ENCODE data around the gene PPARG.
"Not testable (repeated sequence)": the region's sequence is repeated elsewhere in the genome, so short reads cannot be mapped to it uniquely, and the experiment has no call there.

The PPARG gene

DNA sequence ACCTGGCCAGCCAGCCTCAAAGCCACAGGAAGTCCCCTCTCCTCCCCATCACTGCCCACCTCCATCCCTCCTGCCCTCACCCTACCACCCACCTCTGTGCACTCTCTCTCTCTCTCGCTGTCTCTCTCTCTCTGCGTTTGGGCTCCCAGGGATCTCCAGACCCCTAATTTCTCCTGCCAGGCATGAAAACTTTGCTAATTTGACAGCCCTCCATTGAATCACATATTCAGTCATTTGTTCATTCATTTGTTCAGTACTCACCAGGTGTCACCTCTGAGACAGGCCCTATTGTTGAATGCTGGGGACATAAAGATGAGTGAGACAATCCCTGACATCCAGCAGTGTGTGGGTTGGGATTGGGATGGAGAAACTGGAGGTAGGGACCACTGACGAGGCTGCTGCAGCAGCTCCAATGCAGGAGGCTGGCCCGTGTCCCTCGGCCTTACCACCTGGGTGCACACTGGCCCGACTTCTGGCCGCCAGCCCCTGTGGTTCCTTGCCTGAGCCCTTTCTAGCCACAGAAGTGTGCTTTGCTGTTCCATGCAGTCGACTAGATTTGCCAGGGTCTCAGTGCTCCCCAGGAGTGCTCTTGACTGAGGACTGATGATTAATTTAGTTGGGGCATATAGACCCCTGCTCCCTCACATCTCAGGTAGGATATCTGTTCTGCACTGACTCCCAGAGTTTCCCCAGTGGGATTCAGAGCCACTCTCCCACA is 156.8 kb downstream of the PPARG start:
- no peak for DNase-seq

GRCh38 chr3:12446298-12446697 is 157.4 kb downstream of the PPARG start:
- DNase-seq, result no peak

GRCh38 chr3:12447075-12447474 is 158.2 kb downstream of the PPARG start:
- DNase-seq, result no peak

- DNase-seq, result not testable (repeated sequence)
Observed at GRCh38 chr3:12448404-12449202, 159.7 kb downstream of the PPARG start.

GRCh38 chr3:12449889-12450682 is 161.2 kb downstream of the PPARG start:
- DNase-seq, result no peak

- DNase-seq, result no peak
Observed at GRCh38 chr3:12451481-12451880, 162.6 kb downstream of the PPARG start.

DNA sequence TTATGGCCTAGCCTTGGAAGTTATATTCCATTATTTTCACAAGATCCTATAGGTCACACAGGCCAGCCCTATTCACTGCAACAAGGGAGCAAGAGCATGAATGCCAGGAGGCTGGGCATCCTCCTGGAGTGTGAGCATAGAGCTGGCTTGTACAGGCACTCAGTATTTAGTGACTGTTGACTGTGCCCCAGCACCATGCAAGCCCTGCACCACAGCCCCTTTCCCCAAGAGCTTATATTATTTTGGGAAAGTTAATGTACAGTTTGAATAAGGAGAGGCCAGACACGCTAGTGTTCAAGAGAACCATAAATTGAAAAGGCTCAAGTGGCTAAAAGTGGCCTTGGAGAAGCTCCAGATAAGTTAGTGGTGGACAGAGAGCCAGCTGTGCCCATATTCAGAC is 163.1 kb downstream of the PPARG start:
- DNase-seq, result no peak

- no peak for DNase-seq
Observed at GRCh38 chr3:12452361-12453330, 163.8 kb downstream of the PPARG start.

- no peak for DNase-seq
Observed at GRCh38 chr3:12454076-12454815, 165.4 kb downstream of the PPARG start.

DNA sequence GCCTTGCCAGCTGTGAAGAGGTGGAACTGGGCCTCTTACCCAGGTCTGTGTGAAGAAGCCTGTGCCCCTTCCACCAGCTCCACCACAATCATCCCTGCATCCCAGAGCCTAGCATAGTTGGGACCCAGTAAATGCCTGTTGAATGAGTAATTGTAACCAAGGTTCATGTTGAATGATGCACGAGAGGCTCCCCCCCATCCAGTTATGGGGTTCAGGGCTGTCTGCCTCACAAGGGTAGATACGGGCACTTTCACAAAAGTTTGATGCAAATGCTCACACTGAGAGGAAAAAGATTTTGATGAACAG is 165.9 kb downstream of the PPARG start:
- DNase-seq, result no peak

DNA sequence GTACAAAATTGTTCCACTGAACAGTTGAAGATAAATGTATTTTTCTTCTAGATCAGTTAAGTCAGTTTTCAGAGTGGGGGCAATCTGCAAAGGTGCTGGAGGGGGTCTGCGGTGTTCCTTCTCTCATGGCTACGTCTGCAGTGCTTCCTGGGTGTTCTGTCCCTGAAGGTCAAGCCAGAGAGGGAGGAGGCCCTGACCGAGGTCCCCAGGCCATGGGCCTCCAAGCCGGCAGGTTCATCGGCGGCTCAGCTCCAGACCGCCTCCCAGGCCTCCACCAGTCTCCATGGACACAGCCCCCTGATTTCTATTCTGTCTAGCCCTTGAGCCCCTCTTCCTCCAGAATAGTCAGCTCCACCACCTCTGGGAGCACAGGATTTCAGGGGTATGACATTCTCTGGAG is 166.9 kb downstream of the PPARG start:
- DNase-seq, result no peak

- DNase-seq, result no peak
Observed at GRCh38 chr3:12456441-12456840, 167.6 kb downstream of the PPARG start.

DNA sequence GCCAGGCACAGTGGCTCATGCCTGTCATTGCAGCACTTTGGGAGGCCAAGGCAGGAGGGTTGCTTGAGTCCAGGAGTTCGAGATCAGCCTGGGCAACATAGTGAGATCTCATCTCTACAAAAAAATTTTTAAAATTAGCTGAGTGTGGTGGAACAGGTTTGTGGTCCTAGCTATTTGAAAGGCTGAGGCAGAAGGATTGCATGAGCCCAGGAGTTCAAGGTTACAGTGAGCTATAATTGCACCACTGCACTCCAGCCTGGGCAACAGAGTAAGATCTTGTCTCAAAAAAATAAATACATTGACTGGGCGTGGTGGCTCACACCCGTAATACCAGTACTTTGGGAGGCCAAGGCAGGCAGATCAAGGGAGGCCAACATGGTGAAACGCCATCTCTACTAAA is 168.5 kb downstream of the PPARG start:
- not testable (repeated sequence) for DNase-seq

- no peak for DNase-seq
Observed at GRCh38 chr3:12458901-12459300, 170.0 kb downstream of the PPARG start.

DNA sequence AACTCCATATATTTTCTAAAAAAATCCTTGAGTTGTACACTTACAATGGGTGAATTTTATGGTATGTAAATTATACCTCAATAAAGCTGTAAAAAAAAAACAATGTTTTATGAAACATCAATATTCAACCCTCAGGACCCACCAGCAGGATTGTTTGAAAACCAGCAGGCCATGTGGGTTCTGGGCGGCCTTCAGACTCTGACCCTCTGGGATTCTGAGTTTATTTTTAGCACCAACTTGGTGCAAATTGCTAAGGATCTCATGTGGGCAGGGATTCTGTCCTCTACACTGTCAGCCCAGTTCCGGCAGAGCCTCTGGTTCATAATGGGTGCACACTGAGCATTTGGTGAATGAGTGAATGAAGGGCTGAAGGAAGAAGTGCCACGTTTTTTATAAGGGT is 171.3 kb downstream of the PPARG start:
- no peak for DNase-seq

DNA sequence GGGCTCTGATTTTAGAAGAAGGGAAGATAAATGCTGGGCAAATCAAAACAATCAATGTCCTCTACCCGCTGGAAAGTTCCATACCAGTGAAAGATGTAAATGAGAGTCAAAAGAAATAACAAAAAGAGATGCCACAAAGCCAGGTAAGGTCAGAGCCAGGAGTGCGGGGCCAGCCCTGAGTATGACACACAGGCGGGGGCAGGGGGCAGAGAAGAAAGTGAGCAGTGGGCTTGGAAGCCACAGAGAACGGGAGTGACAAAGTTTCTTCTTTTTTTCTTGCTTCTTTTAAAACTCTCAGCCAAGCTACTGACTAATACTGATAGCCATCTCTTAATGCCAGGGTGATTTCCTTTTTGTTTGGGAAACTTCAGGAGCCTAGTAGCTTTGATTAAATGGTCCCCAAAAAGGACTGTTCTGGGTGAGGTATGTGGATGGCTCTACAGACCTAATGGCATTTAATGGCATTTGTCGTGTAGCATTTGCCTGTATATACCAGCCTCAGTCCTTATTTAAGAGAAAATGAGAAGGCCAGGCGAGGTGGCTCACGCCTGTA is 172.3 kb downstream of the PPARG start:
- no peak for DNase-seq

DNA sequence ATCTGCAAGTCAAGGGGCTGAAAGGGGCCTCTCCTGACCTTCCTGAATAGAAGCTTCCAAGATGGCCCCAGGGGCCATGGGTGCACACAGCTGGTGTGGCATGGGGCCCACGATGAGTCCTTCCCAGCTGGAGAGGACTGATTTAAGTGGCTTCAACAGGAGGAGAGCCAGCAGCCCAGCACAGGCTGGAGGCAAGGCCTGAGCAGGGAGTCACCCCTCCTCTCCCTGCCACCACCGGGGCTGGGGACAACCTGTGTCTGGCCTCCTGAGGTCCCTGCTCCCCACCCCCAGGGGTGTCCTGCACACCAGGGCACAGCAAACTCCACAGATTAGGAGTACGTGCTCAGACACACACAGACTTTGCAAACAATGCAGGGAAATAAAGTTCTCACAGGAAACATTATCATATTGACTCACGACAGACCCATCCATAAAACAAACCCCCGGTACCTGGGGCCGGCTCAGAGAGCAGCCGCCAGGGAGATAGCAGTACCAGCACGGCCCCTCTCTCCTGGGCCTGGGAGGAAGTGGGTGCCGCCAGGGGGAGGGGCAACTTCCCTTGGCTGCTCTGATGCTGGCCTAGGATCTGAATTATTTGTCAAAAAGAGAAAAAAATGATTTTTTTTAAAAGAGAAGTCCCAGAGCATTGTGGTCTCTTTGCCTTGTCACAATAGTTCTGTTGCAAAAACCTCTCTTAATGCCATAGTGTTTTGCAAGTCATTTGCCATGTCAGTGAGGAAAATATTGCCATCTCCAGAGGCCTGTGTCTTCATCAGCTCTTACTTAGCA is 173.5 kb downstream of the PPARG start:
- no peak for DNase-seq

- no peak for DNase-seq
Observed at GRCh38 chr3:12463686-12464085, 174.8 kb downstream of the PPARG start.

- DNase-seq, result no peak
Observed at GRCh38 chr3:12464181-12464580, 175.3 kb downstream of the PPARG start.

GRCh38 chr3:12465151-12465835 is 176.4 kb downstream of the PPARG start:
- DNase-seq, result no peak

Data from stimulated activated CD4-positive, alpha-beta T cell treated with anti-CD3 and anti-CD28 coated beads, Interleukin-2, amount 100 ng/mL, for 48 hours (primary cell).